ENCODE data around the gene TSPOAP1.

The TSPOAP1 gene

DNA sequence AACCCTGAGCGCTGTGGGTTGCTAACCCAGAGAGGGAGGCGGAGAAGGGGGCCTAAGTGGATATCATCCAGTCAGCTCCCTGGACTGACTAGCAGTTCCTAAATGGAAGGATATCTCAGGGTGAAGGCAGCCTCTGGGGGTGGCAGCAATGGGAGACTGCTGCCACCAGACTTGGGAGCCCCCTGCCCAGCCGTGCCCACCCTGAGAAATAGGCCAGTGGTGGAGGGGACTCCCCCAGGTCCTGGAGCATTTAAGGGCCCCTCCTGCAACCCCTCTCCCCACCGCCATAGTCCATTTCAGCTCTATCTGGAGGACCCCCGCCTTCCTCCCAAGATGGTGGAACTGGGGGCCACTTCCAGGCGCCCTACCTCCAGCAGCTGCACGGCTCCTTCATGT lies 8.4 kb downstream of the TSPOAP1 start:
- TF ChIP-seq, protein P1, sequence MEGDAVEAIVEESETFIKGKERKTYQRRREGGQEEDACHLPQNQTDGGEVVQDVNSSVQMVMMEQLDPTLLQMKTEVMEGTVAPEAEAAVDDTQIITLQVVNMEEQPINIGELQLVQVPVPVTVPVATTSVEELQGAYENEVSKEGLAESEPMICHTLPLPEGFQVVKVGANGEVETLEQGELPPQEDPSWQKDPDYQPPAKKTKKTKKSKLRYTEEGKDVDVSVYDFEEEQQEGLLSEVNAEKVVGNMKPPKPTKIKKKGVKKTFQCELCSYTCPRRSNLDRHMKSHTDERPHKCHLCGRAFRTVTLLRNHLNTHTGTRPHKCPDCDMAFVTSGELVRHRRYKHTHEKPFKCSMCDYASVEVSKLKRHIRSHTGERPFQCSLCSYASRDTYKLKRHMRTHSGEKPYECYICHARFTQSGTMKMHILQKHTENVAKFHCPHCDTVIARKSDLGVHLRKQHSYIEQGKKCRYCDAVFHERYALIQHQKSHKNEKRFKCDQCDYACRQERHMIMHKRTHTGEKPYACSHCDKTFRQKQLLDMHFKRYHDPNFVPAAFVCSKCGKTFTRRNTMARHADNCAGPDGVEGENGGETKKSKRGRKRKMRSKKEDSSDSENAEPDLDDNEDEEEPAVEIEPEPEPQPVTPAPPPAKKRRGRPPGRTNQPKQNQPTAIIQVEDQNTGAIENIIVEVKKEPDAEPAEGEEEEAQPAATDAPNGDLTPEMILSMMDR (conservative IDR thresholded peaks at IDR 0.05) = no peak

GRCh38 chr17:58319173-58320162 lies 9.1 kb downstream of the TSPOAP1 start:
- H3K27ac ChIP-seq = no peak overlapping the region
- TF ChIP-seq, protein P1 (conservative IDR thresholded peaks at IDR 0.05) = no peak

More for the DNA sequence above, 8.4 kb downstream of the TSPOAP1 start:
- no peak overlapping the region for H3K27ac ChIP-seq

- TF ChIP-seq, protein P1 (conservative IDR thresholded peaks at IDR 0.05) = no peak
- no peak overlapping the region for H3K27ac ChIP-seq
Observed at GRCh38 chr17:58318627-58319172, 9.9 kb downstream of the TSPOAP1 start.

DNA sequence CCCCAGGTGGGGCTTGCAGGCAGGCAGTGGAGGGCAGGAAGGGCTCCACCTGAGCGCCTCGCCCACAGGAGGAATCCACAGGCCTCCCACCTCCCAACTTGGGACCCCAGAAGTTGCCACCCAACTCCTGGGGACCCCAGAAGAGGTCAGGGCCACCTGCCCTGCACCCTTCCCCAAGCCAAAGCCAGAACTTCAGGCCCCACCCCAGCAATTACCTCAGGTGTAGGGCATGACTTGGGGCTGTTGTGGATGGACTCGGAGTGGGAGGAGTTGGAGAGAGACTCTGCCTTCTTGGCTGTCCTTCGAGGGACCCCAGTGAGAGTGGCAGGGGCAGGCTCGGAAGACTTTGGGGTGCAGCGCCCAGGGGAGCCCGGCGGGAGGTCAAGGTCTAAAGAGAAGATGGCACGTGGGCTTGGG lies 10.5 kb downstream of the TSPOAP1 start:
- H3K27ac ChIP-seq = peak overlapping the region; percentile 32
- TF ChIP-seq, protein P1 (conservative IDR thresholded peaks at IDR 0.05) = no peak

DNA sequence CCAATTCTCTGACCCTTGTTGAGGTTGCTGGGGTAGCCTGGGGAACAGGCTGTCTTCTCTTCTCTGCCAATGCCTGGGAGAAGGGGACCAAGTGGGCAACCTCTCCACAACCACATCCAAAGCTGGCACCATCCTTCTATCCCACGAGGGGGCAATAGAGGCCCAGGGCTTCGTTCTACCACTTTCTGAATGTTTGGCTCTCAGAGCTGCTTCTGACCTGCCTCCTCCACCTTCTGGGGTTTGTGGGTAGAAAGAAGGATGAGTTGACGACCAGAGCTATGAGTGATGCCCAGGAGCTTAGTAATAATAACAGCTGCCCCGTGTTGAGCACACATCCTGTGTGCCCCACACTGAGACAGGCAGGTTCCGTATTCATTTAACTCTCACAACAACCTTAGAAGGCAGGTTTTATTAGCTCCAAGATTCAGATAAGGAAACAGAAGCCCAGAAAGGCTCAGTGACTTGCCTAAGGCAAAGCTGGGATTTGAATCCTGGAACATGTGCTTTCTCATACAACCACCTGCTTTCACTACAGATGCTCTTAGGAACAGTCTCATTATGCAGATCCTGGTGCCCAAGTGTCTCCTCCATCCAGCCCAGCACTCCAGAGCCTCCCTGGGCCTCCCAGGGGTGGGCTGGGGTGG lies 11.1 kb downstream of the TSPOAP1 start:
- H3K27ac ChIP-seq = peak overlapping the region; percentile 32
- TF ChIP-seq, protein P1 (conservative IDR thresholded peaks at IDR 0.05) = peak; percentile 91

- no peak overlapping the region for H3K27ac ChIP-seq
- TF ChIP-seq, protein P1 (conservative IDR thresholded peaks at IDR 0.05) = no peak
Observed at GRCh38 chr17:58316260-58316960, 12.2 kb downstream of the TSPOAP1 start.

Measured in VCaP (cell line).